NCI-H460 (cell line): ENCODE results near the gene APOL1. TPM values are rescaled to one million over a fixed set of nuclear protein-coding genes. Genes with fewer than 3 reads are reported as not detected.
"Not testable (repeated sequence)": the region's sequence is repeated elsewhere in the genome, so short reads cannot be mapped to it uniquely, and the experiment has no call there.

Experiments used
- DNase-seq: peaks from one replicate; pipeline ENCODE4 v3.0.0-alpha.2; 2016; ENCODE audit warnings: low read depth; ENCODE audit errors: extremely low read depth
- total RNA-seq: library from RNA; depleted of rRNA; stranded (reverse); fragments of >200 nt; shearing (Covaris generic); gene quantifications from 2 replicates; pipeline ENCODE4 v1.2.3, GENCODE V29; 2014

APOL1 gene
- total RNA-seq, 1 experiment from 2014 or later: 2.6 TPM

- not testable (repeated sequence) for DNase-seq
Measured at GRCh38 chr22:36263886-36264664, 11.1 kb downstream of the APOL1 start.

GRCh38 chr22:36267058-36267457, 14.1 kb downstream of the APOL1 start:
- no peak for DNase-seq

GRCh38 chr22:36267896-36268485, 15.1 kb downstream of the APOL1 start:
- no peak for DNase-seq

GRCh38 chr22:36271231-36271630, 18.3 kb downstream of the APOL1 start:
- not testable (repeated sequence) for DNase-seq

- DNase-seq: not testable (repeated sequence)
Measured at GRCh38 chr22:36271951-36272350, 19.0 kb downstream of the APOL1 start.

GRCh38 chr22:36274531-36274930, 21.6 kb downstream of the APOL1 start:
- no peak for DNase-seq

GRCh38 chr22:36277482-36278291, 24.8 kb downstream of the APOL1 start:
- peak; percentile 43 for DNase-seq

GRCh38 chr22:36279219-36279666, 26.3 kb downstream of the APOL1 start:
- no peak for DNase-seq

GRCh38 chr22:36280379-36280778, 27.4 kb downstream of the APOL1 start:
- DNase-seq: no peak

GRCh38 chr22:36281781-36282327, 28.9 kb downstream of the APOL1 start:
- no peak for DNase-seq

- DNase-seq: no peak
Measured at GRCh38 chr22:36282328-36282831, 29.4 kb downstream of the APOL1 start.

- DNase-seq: no peak
Measured at GRCh38 chr22:36284171-36284571, 31.2 kb downstream of the APOL1 start.

GRCh38 chr22:36285017-36285416, 32.1 kb downstream of the APOL1 start:
- no peak for DNase-seq

GRCh38 chr22:36285545-36285944, 32.6 kb downstream of the APOL1 start:
- DNase-seq: no peak

GRCh38 chr22:36286096-36286957, 33.4 kb downstream of the APOL1 start:
- peak; percentile 42 for DNase-seq

GRCh38 chr22:36287881-36288515, 35.1 kb downstream of the APOL1 start:
- DNase-seq: no peak

- DNase-seq: no peak
Measured at GRCh38 chr22:36288571-36289405, 35.9 kb downstream of the APOL1 start.

- no peak for DNase-seq
Measured at GRCh38 chr22:36289406-36289870, 36.5 kb downstream of the APOL1 start.
